Activated B cell treated with CpG ODN at 0.5 μM for 24 hours (primary cell): ENCODE results near the gene BASP1. TPM values are rescaled to one million over a fixed set of nuclear protein-coding genes. Genes with fewer than 3 reads are reported as not detected.

ENCODE experiments used
- ATAC-seq: fragments of 200-7000 bp; cut with Tn5 transposase; one replicate; pipeline ENCODE4 v1.10.0; 2021; ENCODE audit warnings: low read depth, mild to moderate bottlenecking, moderate library complexity
- CTCF ChIA-PET: fragments of 350-600 bp; sonication (Branson Sonifier 250); formaldehyde crosslinking; loops from one replicate; lab custom pipeline; 2021; ENCODE audit warnings: antibody characterized with exemption; lab: Charles Lee
- POLR2A ChIA-PET: fragments of 350-600 bp; sonication (Branson Sonifier 250); formaldehyde crosslinking; loops from one replicate; lab custom pipeline; 2021; ENCODE audit warnings: antibody characterized with exemption; lab: Charles Lee
- DNase-seq: peaks from one replicate; pipeline ENCODE4 v3.0.0; 2022
- H3K27ac Mint-ChIP-seq: one replicate; pipeline ENCODE4 v1.8.0; 2020; ENCODE audit warnings: mixed read lengths
- H3K27me3 Mint-ChIP-seq: one replicate; pipeline ENCODE4 v1.8.0; 2021; ENCODE audit warnings: mixed read lengths
- H3K36me3 Mint-ChIP-seq: one replicate; pipeline ENCODE4 v1.8.0; 2021; ENCODE audit warnings: low read depth, mixed read lengths
- H3K4me1 Mint-ChIP-seq: one replicate; pipeline ENCODE4 v1.8.0; 2021; ENCODE audit warnings: mixed read lengths
- H3K4me3 Mint-ChIP-seq: one replicate; pipeline ENCODE4 v1.8.0; 2020; ENCODE audit warnings: mild to moderate bottlenecking, mixed read lengths
- H3K9me3 Mint-ChIP-seq: one replicate; pipeline ENCODE4 v1.8.0; 2020; ENCODE audit warnings: mixed read lengths
- intact Hi-C: fragments of 100-400 bp; cut with micrococcal nuclease; formaldehyde crosslinking; loops from one replicate; pipeline ENCODE4 v1.15.1; 2024
- total RNA-seq: library from RNA; stranded (reverse); gene quantifications from 2 replicates; pipeline ENCODE4 v1.2.3, GENCODE V29; 2022
- TF ChIP-seq, protein P1 (sequence below): fragments of 200-600 bp; IDR thresholded peaks from one replicate; pipeline ENCODE4 v1.8.0; 2022; ENCODE audit warnings: antibody characterized with exemption, mild to moderate bottlenecking

The BASP1 gene
- total RNA-seq, 1 donor from 2014 or later, result 316 TPM

DNA sequence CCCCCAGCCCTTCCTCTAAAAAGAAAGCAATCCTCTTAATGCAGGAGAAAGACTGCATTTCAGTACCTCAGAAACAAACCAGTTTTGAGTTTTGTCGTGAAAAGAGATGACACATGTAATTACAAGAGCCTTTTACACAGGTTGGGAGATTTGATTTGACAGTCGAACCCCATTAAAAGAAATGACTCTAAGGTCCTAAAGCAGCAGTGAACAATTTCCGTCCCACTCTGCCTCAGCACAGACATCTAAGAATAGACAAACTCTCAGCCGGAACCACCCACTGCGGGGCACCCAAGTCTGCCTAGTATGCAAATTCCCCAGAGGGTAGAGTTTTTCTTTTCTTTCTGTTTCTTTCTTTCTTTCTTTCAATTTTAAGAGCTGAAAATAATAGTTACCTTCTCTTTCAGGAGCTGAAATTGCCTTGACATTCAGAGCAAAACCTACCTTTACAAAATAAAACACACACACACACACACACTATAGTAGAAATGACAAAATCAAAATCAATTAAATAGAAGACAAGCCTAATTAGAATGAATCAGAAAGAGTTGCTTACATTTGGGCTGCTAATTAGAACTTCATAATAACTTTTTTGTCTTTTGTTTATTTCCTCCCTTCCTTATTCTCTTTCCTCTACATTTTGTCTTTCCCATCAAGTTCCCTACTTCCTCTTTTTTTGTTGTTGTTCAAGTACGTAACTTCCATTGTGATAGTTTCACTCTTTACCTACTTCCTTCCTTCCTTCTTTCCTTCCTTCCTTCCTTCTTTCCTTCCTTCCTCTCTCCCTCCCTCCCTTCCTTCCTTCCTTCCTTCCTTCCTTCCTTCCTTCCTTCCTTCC, 65.1 kb downstream of the BASP1 start:
- H3K4me3 Mint-ChIP-seq, result peak overlapping the region; percentile 81
- no peaks in the 10 kb centered on the region for H3K27me3 Mint-ChIP-seq
- H3K9me3 Mint-ChIP-seq, result peaks cover 5% of the 10 kb centered on the region
- CTCF ChIA-PET, result interaction anchor here (0.6 to 1.9 kb wide), 4 partner anchors 25 to 759 kb away, joined by 3 to 9 read pairs (median 4); no protein-coding TSS in a partner anchor
- intact Hi-C loops, result loop anchor here (1.0 to 2.0 kb wide), 7 partner anchors 35 to 154 kb away; no protein-coding TSS in a partner anchor
- peak; percentile 52 for DNase-seq
- ATAC-seq, result peak; percentile 76
- peaks cover 71% of the 10 kb centered on the region for H3K4me1 Mint-ChIP-seq
- POLR2A ChIA-PET, result interaction anchor here (0.7 to 7.2 kb wide), 9 partner anchors 11 to 73 kb away, joined by 4 to 116 read pairs (median 14); partner anchors contain the start of gene BASP1
- H3K27ac Mint-ChIP-seq, result peak overlapping the region; percentile 95
- peaks cover 14% of the 10 kb centered on the region for H3K36me3 Mint-ChIP-seq
- TF ChIP-seq, protein P1, sequence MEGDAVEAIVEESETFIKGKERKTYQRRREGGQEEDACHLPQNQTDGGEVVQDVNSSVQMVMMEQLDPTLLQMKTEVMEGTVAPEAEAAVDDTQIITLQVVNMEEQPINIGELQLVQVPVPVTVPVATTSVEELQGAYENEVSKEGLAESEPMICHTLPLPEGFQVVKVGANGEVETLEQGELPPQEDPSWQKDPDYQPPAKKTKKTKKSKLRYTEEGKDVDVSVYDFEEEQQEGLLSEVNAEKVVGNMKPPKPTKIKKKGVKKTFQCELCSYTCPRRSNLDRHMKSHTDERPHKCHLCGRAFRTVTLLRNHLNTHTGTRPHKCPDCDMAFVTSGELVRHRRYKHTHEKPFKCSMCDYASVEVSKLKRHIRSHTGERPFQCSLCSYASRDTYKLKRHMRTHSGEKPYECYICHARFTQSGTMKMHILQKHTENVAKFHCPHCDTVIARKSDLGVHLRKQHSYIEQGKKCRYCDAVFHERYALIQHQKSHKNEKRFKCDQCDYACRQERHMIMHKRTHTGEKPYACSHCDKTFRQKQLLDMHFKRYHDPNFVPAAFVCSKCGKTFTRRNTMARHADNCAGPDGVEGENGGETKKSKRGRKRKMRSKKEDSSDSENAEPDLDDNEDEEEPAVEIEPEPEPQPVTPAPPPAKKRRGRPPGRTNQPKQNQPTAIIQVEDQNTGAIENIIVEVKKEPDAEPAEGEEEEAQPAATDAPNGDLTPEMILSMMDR, result no peak

DNA sequence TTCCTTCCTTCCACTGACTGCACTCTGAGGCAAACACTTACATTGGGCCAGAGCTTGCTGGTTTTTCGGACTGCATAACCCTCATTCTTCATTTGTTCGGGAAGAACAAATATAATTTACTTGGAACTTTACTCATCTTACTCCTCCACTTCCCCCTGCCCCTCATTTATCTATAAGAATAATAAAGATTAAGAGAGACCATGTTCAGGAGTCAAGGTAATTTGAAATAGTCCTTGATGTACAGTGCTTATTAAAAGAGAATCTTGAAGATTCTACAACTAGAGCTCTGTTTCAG, 65.6 kb downstream of the BASP1 start:
- Mint-ChIP-seq H3K36me3 (peaks cover 9% of the 10 kb centered on the region), H3K9me3 (peaks cover 5% of the 10 kb centered on the region), H3K4me1 (peaks cover 65% of the 10 kb centered on the region), H3K27me3 (no peaks in the 10 kb centered on the region), H3K27ac (peak overlapping the region; percentile 95), H3K4me3 (peak overlapping the region; percentile 81)
- ATAC-seq (no peak), DNase-seq (no peak)
- ChIA-PET POLR2A (interaction anchor here (1.0 to 7.2 kb wide), 8 partner anchors 10 to 73 kb away, joined by 3 to 116 read pairs (median 10); partner anchors contain the start of gene BASP1), CTCF (interaction anchor here (0.6 to 1.9 kb wide), 4 partner anchors 25 to 760 kb away, joined by 3 to 9 read pairs (median 4); no protein-coding TSS in a partner anchor)
- intact Hi-C loops, result loop anchor here (2.0 kb wide), 1 partner anchor 116 kb away; no protein-coding TSS in a partner anchor
- TF ChIP-seq, protein P1, result no peak

DNA sequence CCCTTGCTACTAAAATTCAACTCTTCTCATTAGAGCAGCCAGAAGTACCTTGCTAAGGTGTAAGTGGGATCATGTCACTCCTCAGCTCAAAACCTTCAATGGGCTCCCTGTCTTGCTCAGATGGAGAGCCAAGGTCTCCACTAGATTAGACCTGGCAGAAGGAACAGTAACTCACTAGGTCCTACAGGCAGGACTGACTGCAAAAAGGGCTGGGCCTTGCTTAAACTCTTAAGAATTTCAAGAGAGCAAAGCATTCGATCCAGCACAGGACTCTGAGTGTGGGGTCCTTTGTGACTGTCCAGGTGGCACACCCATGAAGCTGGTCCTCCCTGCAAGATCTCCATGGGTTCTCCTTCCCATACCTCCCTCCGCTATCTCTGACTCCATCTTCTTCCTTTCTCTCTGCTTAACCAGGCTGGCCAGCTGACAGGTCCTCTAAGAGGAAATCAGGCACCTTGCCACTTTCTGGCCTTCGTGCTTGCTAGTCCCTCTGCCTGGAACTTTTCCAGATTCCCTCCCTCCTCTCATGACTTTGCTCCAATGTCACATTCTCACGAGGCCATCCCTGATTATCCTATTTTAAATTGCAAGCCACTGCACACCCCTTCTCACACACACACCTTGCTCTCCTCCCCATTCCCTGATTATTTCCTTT, 70.2 kb downstream of the BASP1 start:
- no peak overlapping the region for H3K27ac Mint-ChIP-seq
- TF ChIP-seq, protein P1, result no peak
- ATAC-seq (no peak), DNase-seq (no peak)
- H3K4me1 Mint-ChIP-seq, result peaks cover 30% of the 10 kb centered on the region
- intact Hi-C loops, result loop anchor here (2.0 kb wide), 1 partner anchor 13 kb away; no protein-coding TSS in a partner anchor
- CTCF ChIA-PET, result no interaction called here
- no peaks in the 10 kb centered on the region for H3K36me3 Mint-ChIP-seq
- POLR2A ChIA-PET, result no interaction called here
- peaks cover 8% of the 10 kb centered on the region for H3K9me3 Mint-ChIP-seq
- H3K27me3 Mint-ChIP-seq, result no peaks in the 10 kb centered on the region
- H3K4me3 Mint-ChIP-seq, result no peak overlapping the region

DNA sequence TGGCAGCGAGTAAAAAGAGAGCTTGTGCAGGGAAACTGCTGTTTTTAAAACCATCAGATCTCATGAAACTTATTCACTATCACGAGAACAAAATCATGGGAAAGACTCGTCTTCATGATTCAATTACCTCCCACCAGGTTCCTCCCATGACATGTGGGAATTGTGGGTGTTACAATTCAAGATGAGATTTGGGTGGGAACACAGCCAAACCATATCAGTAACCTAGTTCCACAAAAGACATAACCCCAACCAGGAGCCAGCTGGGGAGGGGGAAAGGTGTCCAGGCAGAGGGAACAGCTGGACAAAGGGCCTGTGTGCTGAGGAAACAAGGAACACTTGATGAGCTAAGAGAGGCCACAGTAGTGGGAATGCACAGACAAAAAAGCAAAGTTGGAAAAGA, 71.1 kb downstream of the BASP1 start:
- Mint-ChIP-seq H3K9me3 (peaks cover 5% of the 10 kb centered on the region), H3K4me3 (no peak overlapping the region), H3K27ac (no peak overlapping the region), H3K27me3 (no peaks in the 10 kb centered on the region), H3K4me1 (peaks cover 22% of the 10 kb centered on the region), H3K36me3 (no peaks in the 10 kb centered on the region)
- ChIA-PET POLR2A (interaction anchor here (0.5 kb wide), 1 partner anchor 67 kb away, joined by 7 read pairs; no protein-coding TSS in a partner anchor), CTCF (no interaction called here)
- TF ChIP-seq, protein P1, result no peak
- intact Hi-C loops, result no loop called here
- DNase-seq (no peak), ATAC-seq (no peak)
